HepG2 (cell line): ENCODE results near the gene KCNK18. TPM values are rescaled to one million over a fixed set of nuclear protein-coding genes. Genes with fewer than 3 reads are reported as not detected.

ENCODE experiments used
- ARID5B ChIP-seq: IDR thresholded peaks from 2 replicates; pipeline ENCODE4 v1.4.0; 2020; ENCODE audit warnings: mild to moderate bottlenecking, missing genetic modification reagents
- CTCF ChIP-seq: sonication (generic); formaldehyde crosslinking; IDR thresholded peaks from 2 replicates; pipeline ENCODE4 v1.5.0; 2020; ENCODE audit warnings: mild to moderate bottlenecking, missing genetic modification reagents, moderate library complexity
- FOXJ3 ChIP-seq: sonication (generic); formaldehyde crosslinking; IDR thresholded peaks from 2 replicates; pipeline ENCODE4 v1.4.0; 2020; ENCODE audit warnings: missing genetic modification reagents, mild to moderate bottlenecking, borderline replicate concordance
- LBX2 ChIP-seq: sonication (generic); formaldehyde crosslinking; IDR thresholded peaks from 2 replicates; pipeline ENCODE4 v1.5.0; 2020; ENCODE audit warnings: missing genetic modification reagents, mild to moderate bottlenecking, borderline replicate concordance
- NCOA2 ChIP-seq: sonication (generic); formaldehyde crosslinking; IDR thresholded peaks from 2 replicates; pipeline ENCODE4 v1.8.0; 2022; ENCODE audit warnings: inconsistent platforms
- NCOA5 ChIP-seq: sonication (generic); formaldehyde crosslinking; IDR thresholded peaks from 2 replicates; pipeline ENCODE4 v1.4.0; 2020; ENCODE audit warnings: missing genetic modification reagents
- PHF8 ChIP-seq: sonication (generic); formaldehyde crosslinking; IDR thresholded peaks from 2 replicates; pipeline ENCODE4 v1.5.0; 2020; ENCODE audit warnings: missing genetic modification reagents
- REL ChIP-seq: sonication (generic); formaldehyde crosslinking; conservative IDR thresholded peaks from 2 replicates; pipeline ENCODE4 v1.8.0; 2022; ENCODE audit warnings: mild to moderate bottlenecking, missing genetic modification reagents, moderate library complexity
- RXRA ChIP-seq: sonication (generic); formaldehyde crosslinking; IDR thresholded peaks from 2 replicates; pipeline ENCODE4 v1.5.1; 2020; ENCODE audit warnings: missing genetic modification reagents
- UBTF ChIP-seq: sonication (generic); formaldehyde crosslinking; IDR thresholded peaks from 2 replicates; pipeline ENCODE4 v1.4.0; 2020; ENCODE audit warnings: mild to moderate bottlenecking, missing genetic modification reagents
- ZBTB38 ChIP-seq: sonication (generic); formaldehyde crosslinking; IDR thresholded peaks from 2 replicates; pipeline ENCODE4 v1.5.1; 2020; ENCODE audit warnings: mild to moderate bottlenecking, missing genetic modification reagents
- ZFY ChIP-seq: sonication (generic); formaldehyde crosslinking; IDR thresholded peaks from 2 replicates; pipeline ENCODE4 v1.4.0; 2020; ENCODE audit warnings: missing genetic modification reagents
- ZNF124 ChIP-seq: sonication (generic); formaldehyde crosslinking; IDR thresholded peaks from 2 replicates; pipeline ENCODE4 v1.4.0; 2020; ENCODE audit warnings: missing genetic modification reagents
- ZNF3 ChIP-seq: IDR thresholded peaks from 2 replicates; pipeline ENCODE4 v1.7.0; 2017; ENCODE audit warnings: inconsistent platforms
- ZNF329 ChIP-seq: sonication (generic); formaldehyde crosslinking; IDR thresholded peaks from 2 replicates; pipeline ENCODE4 v1.9.0; 2021; ENCODE audit warnings: low read depth, mild to moderate bottlenecking, missing genetic modification reagents
- ZNF557 ChIP-seq: sonication (generic); formaldehyde crosslinking; IDR thresholded peaks from 2 replicates; pipeline ENCODE4 v1.4.0; 2020; ENCODE audit warnings: missing genetic modification reagents
- ZNF629 ChIP-seq: sonication (generic); formaldehyde crosslinking; conservative IDR thresholded peaks from 2 replicates; pipeline ENCODE4 v1.5.0; 2020; ENCODE audit warnings: missing genetic modification reagents
- ZNF704 ChIP-seq: sonication (generic); formaldehyde crosslinking; IDR thresholded peaks from 2 replicates; pipeline ENCODE4 v1.8.1; 2023; ENCODE audit warnings: mild to moderate bottlenecking, inconsistent platforms, moderate library complexity, missing genetic modification reagents, borderline replicate concordance
- ZSCAN20 ChIP-seq: sonication (generic); formaldehyde crosslinking; IDR thresholded peaks from 2 replicates; pipeline ENCODE4 v1.4.0; 2020; ENCODE audit warnings: missing genetic modification reagents, mild to moderate bottlenecking, borderline replicate concordance
- polyA plus RNA-seq, 8 experiments: library from polyadenylated mRNA; depleted of rRNA in 3 of 8; stranded (reverse) in 7 of 8; unstranded in 1 of 8; fragments of >200 nt; fragmentation: Illumina TruSeq in 4 of 8; extraction: Trizol in 4 of 8; gene quantifications; 2 replicates each; pipeline versions ENCODE4 v1.2.1 to v1.2.3, GENCODE V29; 2011 to 2016; ENCODE audit warnings: low read depth in 4 of 8, missing spikeins in 1 of 8, mixed read lengths in 1 of 8; ENCODE audit not compliant: insufficient read depth in 1 of 8
- total RNA-seq, 5 experiments: library from RNA; depleted of rRNA; stranded (reverse); fragments of >200 nt; fragmentation: Illumina TruSeq; extraction: Trizol; gene quantifications; 2 replicates each; pipeline ENCODE4 v1.2.3, GENCODE V29; 2016; ENCODE audit warnings: low read depth in 1 of 5

The KCNK18 gene
- total and polyA plus RNA-seq, 2 of the 13 experiments (the other 11 are each of a cell fraction or from before 2014, with no cell fraction given) = not detected

GRCh38 chr10:117167789-117168674, 29.3 kb upstream of the KCNK18 start (continued):
- TF ChIP-seq ARID5B (CRISPR knock-in tag) = peak; percentile 46; the same call in 1 of the 2 replicates
- peak; percentile 86 for TF ChIP-seq CTCF (CRISPR knock-in tag)
- TF ChIP-seq NCOA5 (CRISPR knock-in tag) = no peak
- peak; percentile 65 for TF ChIP-seq ZFY (CRISPR knock-in tag)
- TF ChIP-seq ZNF3 (CRISPR knock-in tag) = no peak
- peak; percentile 49; the same call in 1 of the 2 replicates for TF ChIP-seq UBTF (CRISPR knock-in tag)
- TF ChIP-seq ZBTB38 (CRISPR knock-in tag) = 0 out of 2 replicates have a peak, but pooled peaks have one; percentile 38
- TF ChIP-seq ZNF557 = no peak
- peak; percentile 42; the same call in 1 of the 2 replicates for TF ChIP-seq ZNF124 (CRISPR knock-in tag)
- 0 out of 2 replicates have a peak, but pooled peaks have one; percentile 43 for TF ChIP-seq ZNF329 (CRISPR knock-in tag)
- peak; percentile 13; the same call in 1 of the 2 replicates for TF ChIP-seq NCOA2
- 0 out of 2 replicates have a peak, but pooled peaks have one; percentile 43 for TF ChIP-seq ZSCAN20 (CRISPR knock-in tag)
- no peak for TF ChIP-seq ZNF704 (CRISPR knock-in tag)
- 0 out of 2 replicates have a peak, but pooled peaks have one; percentile 24 for TF ChIP-seq LBX2 (CRISPR knock-in tag)
- no peak for TF ChIP-seq ZNF629 (CRISPR knock-in tag)
- peak; percentile 38; the same call in 1 of the 2 replicates for TF ChIP-seq RXRA (CRISPR knock-in tag)
- TF ChIP-seq PHF8 (CRISPR knock-in tag) = 0 out of 2 replicates have a peak, but pooled peaks have one; percentile 26
- no peak for TF ChIP-seq FOXJ3 (CRISPR knock-in tag)
- no peak for TF ChIP-seq REL (CRISPR knock-in tag)
